CD4-positive, alpha-beta T cell treated with Interferon alpha-2 for 1 hour (primary cell): Measurements from ENCODE around the gene LONRF2.
"Not testable (repeated sequence)": the region's sequence is repeated elsewhere in the genome, so short reads cannot be mapped to it uniquely, and the experiment has no call there.

ENCODE experiments used
- DNase-seq, 2 donors: peaks; one replicate each; pipeline ENCODE4 v3.0.0-alpha.2; 2020 to 2022

Gene LONRF2

DNA sequence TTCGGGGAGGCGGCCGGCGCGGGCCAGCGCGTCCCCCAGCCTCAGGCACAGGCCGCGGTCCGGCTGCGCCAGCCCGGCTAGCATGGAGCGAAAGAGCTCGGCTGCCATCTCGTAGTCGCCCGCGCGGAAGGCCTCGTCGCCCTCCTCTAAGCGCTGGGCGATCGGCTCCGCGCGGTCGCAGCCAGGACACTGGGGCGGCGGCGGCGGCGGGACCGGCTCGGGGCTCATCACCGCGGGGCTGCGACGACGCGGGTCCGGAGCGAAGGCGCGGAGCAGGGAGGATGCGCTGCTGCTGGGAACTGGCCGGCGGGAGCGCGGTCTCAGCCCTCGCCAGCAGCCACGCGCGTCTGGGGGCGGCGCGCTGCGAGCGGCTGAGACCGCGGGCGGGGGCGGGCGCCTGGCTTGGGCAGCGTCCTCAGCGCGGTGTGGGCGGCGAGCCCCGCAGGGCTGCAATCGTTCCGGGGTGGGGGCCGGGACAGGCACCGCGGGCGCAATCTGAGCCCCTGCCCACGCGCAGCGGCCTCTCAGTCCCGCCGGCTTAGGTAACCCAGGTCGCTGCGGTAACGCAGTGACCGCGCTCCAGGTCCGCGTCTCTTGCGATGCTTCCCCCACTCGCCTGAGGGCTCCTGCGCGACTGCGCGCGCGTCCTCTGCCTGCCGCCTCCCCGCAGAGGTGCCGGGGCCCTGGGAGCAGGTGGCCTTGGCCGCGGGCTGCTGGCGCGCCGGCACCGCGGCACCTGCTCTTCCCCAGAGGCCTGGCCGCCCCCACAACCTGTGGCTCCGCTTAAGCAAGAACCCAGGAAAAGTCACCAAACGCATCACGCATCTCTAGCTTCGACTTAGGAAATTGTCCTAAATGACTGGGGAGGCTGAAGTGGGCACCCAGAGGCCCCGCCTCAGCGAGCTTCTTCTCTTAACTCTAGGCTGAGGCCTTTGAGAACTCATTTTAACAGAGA lies at the start of gene LONRF2:
Gene LONRF2, minus strand, starts transcription at position 636 of the 955 bp plus-strand sequence. Its CDS starts 408 bp downstream, at position 228.
- DNase-seq: no peak

DNA sequence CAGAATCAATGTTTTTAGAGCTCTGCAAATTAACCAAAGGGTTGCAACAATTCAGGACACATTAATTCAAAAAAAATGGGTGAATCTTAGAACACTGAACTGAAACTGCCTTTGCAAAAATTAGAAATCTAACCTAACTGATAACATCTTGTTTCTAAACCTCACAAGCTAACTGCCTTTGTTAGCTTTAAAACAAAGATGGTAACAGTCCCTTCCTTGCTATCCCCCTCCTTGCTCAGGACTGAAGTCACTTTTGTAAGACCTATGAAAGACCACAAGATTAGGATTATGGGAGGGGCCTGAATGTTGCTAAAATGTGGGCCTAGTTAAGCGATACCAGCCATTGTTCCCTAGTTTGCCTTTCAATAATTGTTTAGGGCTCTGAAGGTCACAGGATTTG lies 44.9 kb upstream of the LONRF2 start:
- no peak for DNase-seq

DNA sequence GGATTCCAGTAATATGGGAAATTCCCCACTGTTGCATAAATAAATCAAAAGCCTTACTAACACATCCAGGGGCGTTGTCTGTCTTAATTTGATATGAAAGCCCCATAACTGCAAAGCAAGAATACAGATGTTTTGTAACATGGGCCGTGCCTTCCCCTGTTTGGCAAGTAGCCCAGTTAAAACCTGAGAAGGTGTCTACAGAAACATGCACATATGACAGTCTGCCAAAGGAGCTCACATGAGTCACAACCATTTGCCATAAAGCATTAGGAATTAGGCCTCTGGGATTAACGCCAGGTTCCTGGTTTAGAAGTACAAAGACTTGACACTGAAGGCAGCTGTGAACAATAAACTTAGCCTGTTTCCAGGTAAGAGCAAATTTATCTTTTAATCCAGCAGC lies 43.1 kb upstream of the LONRF2 start:
- no peak for DNase-seq

DNA sequence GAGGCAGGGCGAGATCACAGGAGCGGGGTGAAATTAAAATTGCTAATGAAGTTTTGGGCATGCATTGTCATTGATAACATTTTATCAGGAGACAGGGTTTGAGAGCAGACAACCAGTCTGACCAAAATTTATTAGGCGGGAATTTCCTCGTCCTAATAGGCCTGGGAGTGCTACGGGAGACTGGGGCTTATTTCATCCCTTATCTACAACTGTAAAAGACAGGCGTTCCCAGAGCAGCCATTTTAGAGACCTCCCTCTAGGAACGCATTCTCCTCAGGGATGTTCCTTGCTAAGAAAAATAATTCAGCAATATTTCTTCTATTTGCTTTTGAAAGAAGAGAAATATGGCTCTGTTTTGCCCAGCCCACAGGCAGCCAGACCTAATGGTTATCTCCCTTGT lies 40.0 kb upstream of the LONRF2 start:
- DNase-seq: not testable (repeated sequence)

DNA sequence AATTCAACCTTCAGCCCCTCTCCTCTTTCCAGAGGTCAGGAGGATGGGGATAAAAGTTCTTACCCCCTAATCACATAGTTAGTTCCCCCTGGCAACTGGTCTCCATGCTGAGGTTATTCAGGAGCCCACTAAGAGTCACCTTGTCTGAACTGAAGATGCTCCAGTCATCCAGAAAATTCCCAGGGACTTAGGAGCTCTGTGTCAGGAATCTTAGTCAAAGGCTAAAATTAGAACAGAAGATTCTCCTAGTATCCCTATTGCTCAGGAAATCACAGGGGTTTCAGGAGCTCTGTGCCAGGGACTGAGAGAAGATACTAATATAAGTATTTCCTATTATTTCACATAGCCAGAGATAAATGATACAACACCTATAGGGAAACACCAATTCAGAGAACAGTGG lies 37.3 kb upstream of the LONRF2 start:
- DNase-seq: no peak

DNA sequence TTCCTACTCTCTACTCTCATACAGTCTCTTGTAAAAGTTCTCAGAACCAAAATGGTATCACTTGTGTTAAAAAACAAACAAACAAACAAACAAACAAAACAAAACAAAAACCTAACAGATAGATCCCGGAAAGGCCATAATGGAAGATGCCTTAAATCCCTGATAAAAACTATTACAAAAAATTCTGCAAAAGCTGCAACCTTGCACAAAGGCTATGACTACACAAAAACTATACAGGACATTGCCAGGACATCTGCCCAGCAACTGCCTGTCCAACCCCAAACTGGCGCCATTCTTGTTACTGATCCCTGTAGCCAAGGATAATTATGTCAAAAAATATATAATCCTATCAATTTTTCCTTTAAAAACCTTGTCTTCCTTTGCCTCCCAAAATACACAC lies 36.3 kb upstream of the LONRF2 start:
- no peak for DNase-seq

DNA sequence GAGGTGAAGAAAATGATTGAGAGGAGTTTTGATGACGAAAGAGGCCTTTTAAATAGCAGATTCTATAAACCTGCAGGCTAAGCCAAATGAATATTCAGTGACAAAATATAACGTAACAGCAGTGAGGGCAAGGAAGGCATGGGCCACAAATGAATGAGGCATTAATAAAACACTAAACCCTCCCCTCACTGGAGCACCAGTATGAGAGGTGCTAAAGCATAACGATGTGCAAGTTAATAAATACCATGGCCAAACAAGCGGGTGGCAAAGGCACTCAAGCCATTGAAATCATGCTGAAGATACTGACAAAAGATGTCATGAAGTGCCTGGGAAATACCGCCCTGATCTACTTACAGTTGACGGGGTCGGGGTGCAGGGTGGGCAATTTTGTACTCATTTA lies 30.2 kb upstream of the LONRF2 start:
- DNase-seq: no peak

DNA sequence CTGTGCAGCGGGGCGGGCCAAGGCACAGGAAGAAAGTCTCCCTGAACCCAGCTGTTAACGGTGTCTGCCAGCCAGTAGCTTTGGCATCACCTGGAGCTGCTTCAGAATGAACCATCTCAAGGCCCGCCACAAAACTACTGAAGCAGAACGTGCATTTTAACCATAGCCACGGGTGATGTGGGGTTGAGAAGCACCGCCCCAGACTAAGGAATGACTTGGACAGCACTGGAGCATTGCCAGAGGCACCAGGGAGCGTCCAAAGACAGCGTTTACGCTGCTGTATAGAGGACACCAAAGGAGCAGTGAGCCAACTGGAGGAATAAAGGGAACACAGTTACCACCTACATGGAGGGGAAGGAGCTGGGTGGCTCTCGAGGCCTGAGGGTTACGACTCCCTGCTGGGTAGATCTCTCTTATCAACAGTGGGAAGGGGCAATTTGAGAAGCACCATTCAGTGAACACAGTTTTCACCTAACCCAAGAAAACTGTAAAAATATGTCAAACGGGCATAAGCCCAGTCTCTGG lies 28.4 kb upstream of the LONRF2 start:
- DNase-seq: no peak

DNA sequence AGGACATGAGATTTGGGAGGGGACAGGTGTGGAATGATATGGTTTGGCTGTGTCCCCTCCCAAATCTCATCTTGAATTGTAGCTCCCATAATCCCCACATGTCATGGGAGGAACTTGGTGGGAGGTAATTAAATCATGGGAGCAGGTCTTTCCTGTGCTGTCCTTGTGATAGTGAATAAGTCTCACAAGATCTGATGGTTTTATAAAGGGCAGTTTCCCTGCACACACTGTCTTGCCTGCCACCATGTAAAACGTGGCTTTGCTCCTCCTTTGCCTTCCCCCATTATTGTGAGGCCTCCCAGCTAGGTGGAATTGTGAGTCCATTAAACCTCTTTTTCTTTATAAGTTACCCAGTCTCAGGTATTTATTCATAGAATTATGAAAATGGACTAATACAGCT lies 22.8 kb upstream of the LONRF2 start:
- not testable (repeated sequence) for DNase-seq

DNA sequence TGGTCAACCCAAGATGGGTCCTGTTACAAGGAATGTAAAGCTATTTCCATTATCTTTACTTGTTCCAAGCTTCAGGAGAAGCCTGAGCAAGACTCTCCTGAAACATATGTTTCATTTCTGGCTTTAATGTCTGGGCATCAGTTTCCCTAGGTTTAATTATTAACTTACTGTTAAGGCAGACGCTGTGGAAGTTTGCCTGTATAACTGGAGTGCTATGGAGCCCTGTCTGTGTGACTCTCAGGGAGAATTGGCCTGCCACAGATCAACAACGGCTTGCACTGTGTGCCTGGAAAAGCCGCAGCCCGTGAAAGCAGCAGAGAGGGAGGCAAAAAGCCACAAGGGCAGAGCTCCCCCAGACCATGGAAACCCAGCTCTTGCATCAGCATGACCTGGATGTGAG lies 22.1 kb upstream of the LONRF2 start:
- DNase-seq: no peak

DNA sequence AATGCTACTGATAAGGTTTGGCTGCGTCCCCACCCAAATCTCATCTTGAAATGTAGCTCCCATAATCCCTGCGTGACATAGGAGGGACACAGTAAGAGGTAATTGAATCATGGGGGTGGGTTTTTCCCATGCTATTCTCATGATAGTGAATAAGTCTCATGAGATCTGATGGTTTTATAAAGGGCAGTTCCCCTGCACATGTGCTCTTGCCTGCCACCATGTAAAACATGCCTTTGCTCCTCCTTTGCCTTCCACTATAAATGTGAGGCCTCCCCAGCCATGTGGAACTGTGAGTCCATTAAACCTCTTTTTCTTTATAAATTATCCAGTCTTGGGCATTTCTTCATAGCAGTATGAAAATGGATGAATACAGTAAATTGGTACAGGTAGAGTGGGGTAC lies 20.2 kb upstream of the LONRF2 start:
- DNase-seq: not testable (repeated sequence)

DNA sequence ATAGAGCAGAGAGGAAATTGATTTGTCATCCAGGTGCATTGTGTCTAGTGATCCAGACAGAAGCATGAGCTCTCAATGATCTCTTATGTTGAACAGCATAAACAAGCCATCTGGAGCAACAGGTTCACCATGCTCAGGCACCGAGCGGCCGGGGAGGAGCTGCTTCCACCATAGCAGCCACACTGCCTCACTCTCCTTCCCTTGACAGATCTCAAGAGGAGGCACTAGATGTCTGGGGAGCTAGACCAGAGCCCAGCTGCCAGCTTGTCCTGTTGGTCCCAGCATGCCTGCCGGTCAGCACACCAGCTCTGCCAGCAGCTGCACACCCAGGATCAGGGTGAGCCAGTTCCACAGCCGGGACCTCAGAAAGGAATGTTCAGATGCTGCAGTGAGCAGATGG lies 17.5 kb upstream of the LONRF2 start:
- no peak for DNase-seq

DNA sequence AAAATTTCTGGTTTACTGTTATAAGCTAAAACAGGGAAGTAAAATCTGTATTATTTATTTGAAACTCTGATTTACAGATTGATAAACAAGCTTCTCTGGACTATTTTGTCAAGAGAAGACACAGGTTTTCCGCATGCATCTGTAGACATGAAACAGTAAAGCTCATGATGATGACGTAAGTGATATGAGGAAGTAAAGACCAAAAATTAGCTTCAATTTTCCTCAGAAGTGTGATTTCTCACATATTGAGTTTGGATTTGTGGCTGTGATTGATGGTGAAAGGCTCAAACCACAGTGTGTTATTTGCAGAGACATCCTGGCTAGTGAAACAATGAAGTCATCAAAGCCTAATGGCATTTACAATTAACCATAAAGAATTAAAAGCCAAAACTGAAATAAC lies 12.6 kb upstream of the LONRF2 start:
- no peak for DNase-seq

DNA sequence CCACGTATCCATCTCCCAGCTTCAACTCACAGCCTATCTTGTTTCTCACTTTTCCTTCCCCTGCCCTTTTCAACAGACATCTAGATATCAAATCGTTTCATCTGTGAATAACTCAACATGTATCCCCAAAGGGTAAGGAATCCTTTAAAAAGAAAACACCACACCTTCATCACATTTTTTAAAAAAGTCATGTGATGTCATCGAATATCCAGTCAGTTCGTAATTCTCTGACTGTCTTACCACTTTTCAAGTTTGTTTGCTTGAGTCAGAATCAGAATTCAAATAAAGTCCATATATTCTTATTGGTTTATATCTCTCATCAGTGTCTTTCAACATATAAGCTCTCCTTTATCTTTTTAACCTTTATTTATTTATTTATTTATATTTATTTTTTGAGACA lies 5.4 kb upstream of the LONRF2 start:
- no peak for DNase-seq

DNA sequence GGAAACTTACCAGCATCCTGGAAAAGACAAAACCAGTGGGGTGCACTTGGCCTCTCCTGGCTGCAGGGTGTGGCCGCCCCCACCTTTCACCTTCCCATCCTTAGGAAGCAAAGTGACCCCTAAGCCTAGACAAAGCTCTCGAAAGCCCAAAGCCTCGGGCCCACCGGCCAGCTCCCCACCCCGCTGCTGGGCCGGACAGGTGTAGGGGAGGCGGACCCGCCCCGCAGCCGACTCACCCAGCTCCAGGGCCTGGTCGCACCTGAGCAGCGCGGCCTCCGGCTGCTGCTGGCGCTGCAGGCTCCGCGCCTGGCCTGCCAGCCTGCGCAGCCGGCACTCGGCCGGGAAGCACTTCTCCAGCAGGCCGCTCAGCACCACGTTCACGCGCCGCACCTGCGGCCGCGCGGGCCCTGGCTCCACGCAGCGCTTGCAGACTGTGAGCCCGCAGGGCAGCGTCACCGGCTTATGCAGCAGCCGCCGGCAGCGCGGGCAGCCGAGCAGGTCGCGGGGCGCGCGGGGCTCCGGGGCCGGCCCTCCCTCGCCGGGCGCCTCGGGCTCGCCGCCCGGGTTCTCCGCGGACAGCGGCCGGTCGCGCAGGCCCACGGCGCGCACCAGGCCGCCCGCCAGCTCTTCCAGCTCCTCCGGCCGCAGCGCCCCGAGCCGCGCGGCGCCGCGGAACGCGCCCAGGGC lies 979 bp downstream of the LONRF2 start:
- no peak for DNase-seq

DNA sequence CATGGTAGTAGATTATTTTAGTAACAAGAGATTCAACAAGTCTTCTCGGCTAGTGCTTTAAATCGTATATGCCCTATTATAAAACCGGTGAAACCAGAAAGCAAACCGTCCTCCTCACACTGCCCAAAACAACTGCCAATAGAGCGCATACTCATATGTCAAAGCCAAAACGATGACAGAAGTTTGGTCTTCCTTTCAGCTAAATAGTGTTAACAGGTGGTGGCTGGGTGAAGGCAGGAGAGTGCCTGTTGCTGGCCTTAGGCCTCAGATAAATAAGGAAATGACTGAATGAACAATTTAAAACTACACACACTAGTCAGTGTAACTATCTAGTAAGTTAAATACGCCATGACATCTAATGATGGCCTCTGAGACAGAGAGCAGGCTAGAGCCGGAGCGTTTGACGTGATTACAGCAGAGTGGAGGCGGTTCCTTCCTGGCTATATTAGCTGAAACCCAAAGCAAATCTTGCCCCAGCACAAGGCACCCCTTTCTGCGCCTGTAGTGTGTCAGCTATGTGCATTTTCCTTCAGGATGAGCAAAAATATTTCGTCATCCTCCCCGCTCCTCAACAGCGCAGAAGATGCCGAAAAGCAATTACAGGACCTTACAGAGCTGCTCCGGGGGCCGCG lies 1.6 kb downstream of the LONRF2 start:
- DNase-seq: no peak

DNA sequence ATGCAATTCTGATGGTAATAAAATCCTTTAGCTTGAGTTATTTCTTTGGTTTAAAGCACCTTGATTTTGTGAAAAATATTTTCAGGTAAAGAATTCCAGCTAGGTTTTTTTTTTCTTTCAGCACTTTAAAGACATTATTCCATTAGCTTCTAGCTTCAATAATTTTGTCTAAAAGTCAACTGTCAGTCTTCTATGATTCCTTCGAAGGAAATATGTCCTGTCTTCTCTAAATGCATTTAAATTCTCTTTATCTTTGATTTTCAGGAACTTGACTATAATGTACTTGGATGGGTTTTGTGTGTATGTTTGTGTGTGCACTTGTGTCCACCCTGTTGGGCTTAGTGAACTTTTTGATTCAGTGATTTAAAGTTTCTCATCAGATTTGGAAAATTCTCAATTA lies 4.7 kb downstream of the LONRF2 start:
- no peak for DNase-seq

DNA sequence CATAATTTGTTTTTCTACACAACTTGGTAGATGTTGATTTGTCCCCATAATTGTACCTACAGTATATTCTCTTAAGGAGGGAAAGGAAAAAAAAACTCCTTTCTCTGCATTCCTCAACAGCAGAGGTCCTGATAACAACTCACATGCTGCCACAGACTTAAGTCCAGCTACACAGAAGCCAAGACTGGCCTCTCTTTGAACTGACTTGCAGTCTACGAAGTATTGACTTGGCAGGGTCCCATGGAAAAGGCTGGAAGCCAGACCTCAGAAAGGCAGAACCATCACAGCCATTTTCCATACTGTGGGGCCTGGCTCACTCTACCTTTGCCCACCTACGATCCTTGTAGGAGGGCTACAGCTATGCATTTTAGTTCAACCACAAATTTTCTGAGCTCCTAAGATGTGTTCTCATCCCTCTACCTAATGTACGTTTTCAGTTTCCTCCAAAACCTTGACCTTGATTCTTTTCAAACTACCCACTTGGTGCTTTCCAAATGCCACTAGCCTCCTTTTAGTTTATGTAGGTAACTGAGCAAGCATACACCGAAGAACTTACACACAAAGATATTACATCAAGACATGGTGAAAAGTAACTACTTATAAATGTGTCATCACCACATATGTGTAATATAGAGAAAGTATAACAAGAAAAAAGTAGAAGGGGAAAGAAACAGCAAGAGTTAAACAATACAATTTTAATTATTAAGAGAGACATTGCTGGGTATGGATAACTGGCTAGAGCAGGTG lies 12.2 kb downstream of the LONRF2 start:
- DNase-seq: no peak

DNA sequence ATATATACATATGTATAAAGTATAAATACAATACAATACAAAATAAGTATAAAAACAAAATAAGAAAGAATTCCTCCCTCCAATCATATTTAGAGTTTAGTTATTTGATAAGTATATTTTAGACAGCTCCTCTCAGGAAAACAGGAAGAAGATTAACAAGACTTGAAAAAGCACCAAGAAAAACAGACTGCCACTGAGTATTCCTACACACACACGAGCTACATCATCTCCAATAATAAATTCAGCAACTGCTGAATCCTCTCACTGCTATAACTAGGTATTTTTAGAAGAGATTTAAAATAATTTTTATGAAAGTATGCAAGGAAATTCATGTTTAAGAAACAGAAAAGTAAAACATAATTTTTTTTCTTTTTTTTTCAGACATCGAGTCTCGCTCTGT lies 13.0 kb downstream of the LONRF2 start:
- DNase-seq: no peak

DNA sequence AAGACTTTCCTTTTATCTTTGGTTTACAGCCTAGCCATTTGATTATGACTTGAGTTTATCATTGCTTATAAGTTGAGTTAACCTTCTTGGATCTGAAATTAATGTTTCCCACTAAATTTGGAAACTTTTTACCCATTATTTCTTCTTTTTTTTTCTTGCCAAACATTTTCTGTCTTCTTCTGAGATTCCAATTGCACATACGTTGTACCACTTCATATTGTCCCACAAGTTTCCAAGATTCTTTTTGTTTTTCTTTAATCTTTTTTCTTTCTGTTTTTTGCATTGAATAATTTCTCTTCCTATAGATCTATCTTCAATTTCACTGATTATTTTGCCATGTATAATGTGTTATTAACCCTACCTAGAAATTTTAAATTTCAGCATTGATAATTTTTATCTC lies 18.6 kb downstream of the LONRF2 start:
- no peak for DNase-seq

DNA sequence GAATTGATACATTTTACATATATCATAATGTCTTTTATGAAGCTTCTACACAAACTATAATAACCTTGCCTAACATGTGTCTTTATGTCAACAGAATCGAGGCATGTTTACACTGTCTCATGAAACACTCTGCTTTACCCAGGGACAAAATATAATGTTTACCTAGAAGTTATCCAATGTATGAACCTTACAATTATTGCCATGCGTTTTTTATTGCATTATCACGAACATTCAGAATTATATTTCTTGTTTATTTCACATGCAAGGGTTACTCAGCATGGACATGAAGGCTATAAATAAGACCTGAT lies 19.8 kb downstream of the LONRF2 start:
- DNase-seq: no peak

DNA sequence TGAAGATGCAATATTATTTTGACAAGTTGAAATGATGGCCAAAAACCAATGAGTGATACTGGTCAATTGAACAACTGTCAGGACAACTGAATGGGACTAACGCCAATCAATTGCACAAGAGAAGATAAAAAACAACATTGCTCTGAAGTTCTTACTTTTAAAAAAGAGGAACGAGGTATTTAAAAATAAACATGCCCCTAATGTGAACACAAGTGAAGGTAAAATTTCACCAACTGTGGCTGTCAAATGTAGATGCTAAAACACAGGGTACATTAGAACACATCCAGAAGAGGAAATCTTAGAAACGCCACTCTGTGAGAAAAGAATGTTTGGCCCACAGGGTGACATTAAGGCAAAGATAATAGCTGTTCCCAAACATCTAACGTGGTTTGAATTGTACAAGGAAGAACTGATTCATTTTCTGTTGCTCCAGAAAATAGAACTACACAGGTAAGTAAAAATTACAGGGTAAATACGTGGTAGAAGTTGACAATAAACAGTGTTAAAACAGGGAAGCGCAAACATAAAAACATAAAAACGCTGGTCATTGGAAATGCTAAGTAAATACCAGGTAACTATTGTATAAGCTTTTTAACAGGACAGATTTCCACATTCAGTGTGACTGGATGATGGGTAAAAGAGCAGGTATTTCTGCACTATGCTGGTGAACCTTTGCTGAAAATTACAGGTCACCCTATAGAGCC lies 20.3 kb downstream of the LONRF2 start:
- DNase-seq: no peak
